Measurements from ENCODE around the gene DXO.
"Not testable (repeated sequence)": the region's sequence is repeated elsewhere in the genome, so short reads cannot be mapped to it uniquely, and the experiment has no call there.

DXO gene

GRCh38 chr6:32005538-32005880 lies 33.6 kb upstream of the DXO start:
- not testable (repeated sequence) for H3K36me3 ChIP-seq (ENCODE audit: control insufficient read depth in 1 of 2, insufficient read depth in 2 of 2, low read length in 2 of 2); H3K27me3 ChIP-seq (ENCODE audit: control insufficient read depth in 1 of 2, insufficient read depth in 2 of 2, low read length in 2 of 2); H3K4me3 ChIP-seq (ENCODE audit: low read depth in 1 of 2, low read length in 2 of 2); H3K9ac ChIP-seq (ENCODE audit: low read depth in 1 of 2, low read length in 2 of 2); H3K9me3 ChIP-seq (ENCODE audit: control insufficient read depth in 1 of 2, low read length in 2 of 2); H3K27ac ChIP-seq (ENCODE audit: low read depth, low read length); H3K4me1 ChIP-seq (ENCODE audit: control insufficient read depth in 1 of 2, insufficient read depth in 2 of 2, low read length in 2 of 2)

- H3K27me3 ChIP-seq (ENCODE audit: control insufficient read depth in 1 of 2, insufficient read depth in 2 of 2, low read length in 2 of 2); H3K9me3 ChIP-seq (ENCODE audit: control insufficient read depth in 1 of 2, low read length in 2 of 2); H3K9ac ChIP-seq (ENCODE audit: low read depth in 1 of 2, low read length in 2 of 2); H3K4me1 ChIP-seq (ENCODE audit: control insufficient read depth in 1 of 2, insufficient read depth in 2 of 2, low read length in 2 of 2); H3K4me3 ChIP-seq (ENCODE audit: low read depth in 1 of 2, low read length in 2 of 2); H3K36me3 ChIP-seq (ENCODE audit: control insufficient read depth in 1 of 2, insufficient read depth in 2 of 2, low read length in 2 of 2); H3K27ac ChIP-seq (ENCODE audit: low read depth, low read length): not testable (repeated sequence)
Observed at GRCh38 chr6:32004864-32005537, 33.1 kb upstream of the DXO start.

GRCh38 chr6:32004393-32004792 lies 32.5 kb upstream of the DXO start:
- not testable (repeated sequence) for H3K36me3 ChIP-seq (ENCODE audit: control insufficient read depth in 1 of 2, insufficient read depth in 2 of 2, low read length in 2 of 2); H3K9me3 ChIP-seq (ENCODE audit: control insufficient read depth in 1 of 2, low read length in 2 of 2); H3K4me1 ChIP-seq (ENCODE audit: control insufficient read depth in 1 of 2, insufficient read depth in 2 of 2, low read length in 2 of 2); H3K27ac ChIP-seq (ENCODE audit: low read depth, low read length); H3K9ac ChIP-seq (ENCODE audit: low read depth in 1 of 2, low read length in 2 of 2); H3K27me3 ChIP-seq (ENCODE audit: control insufficient read depth in 1 of 2, insufficient read depth in 2 of 2, low read length in 2 of 2); H3K4me3 ChIP-seq (ENCODE audit: low read depth in 1 of 2, low read length in 2 of 2)

- H3K9me3 ChIP-seq (ENCODE audit: control insufficient read depth in 1 of 2, low read length in 2 of 2); H3K36me3 ChIP-seq (ENCODE audit: control insufficient read depth in 1 of 2, insufficient read depth in 2 of 2, low read length in 2 of 2); H3K4me3 ChIP-seq (ENCODE audit: low read depth in 1 of 2, low read length in 2 of 2); H3K9ac ChIP-seq (ENCODE audit: low read depth in 1 of 2, low read length in 2 of 2); H3K27ac ChIP-seq (ENCODE audit: low read depth, low read length); H3K27me3 ChIP-seq (ENCODE audit: control insufficient read depth in 1 of 2, insufficient read depth in 2 of 2, low read length in 2 of 2); H3K4me1 ChIP-seq (ENCODE audit: control insufficient read depth in 1 of 2, insufficient read depth in 2 of 2, low read length in 2 of 2): not testable (repeated sequence)
Observed at GRCh38 chr6:32003301-32003700, 31.4 kb upstream of the DXO start.

GRCh38 chr6:32002546-32003268 lies 30.8 kb upstream of the DXO start:
- H3K27me3 ChIP-seq (ENCODE audit: control insufficient read depth in 1 of 2, insufficient read depth in 2 of 2, low read length in 2 of 2); H3K4me3 ChIP-seq (ENCODE audit: low read depth in 1 of 2, low read length in 2 of 2); H3K36me3 ChIP-seq (ENCODE audit: control insufficient read depth in 1 of 2, insufficient read depth in 2 of 2, low read length in 2 of 2); H3K4me1 ChIP-seq (ENCODE audit: control insufficient read depth in 1 of 2, insufficient read depth in 2 of 2, low read length in 2 of 2); H3K27ac ChIP-seq (ENCODE audit: low read depth, low read length); H3K9ac ChIP-seq (ENCODE audit: low read depth in 1 of 2, low read length in 2 of 2); H3K9me3 ChIP-seq (ENCODE audit: control insufficient read depth in 1 of 2, low read length in 2 of 2): not testable (repeated sequence)

GRCh38 chr6:31996385-31996784 lies 24.4 kb upstream of the DXO start:
- not testable (repeated sequence) for H3K4me3 ChIP-seq (ENCODE audit: low read depth in 1 of 2, low read length in 2 of 2); H3K27ac ChIP-seq (ENCODE audit: low read depth, low read length); H3K4me1 ChIP-seq (ENCODE audit: control insufficient read depth in 1 of 2, insufficient read depth in 2 of 2, low read length in 2 of 2); H3K36me3 ChIP-seq (ENCODE audit: control insufficient read depth in 1 of 2, insufficient read depth in 2 of 2, low read length in 2 of 2); H3K27me3 ChIP-seq (ENCODE audit: control insufficient read depth in 1 of 2, insufficient read depth in 2 of 2, low read length in 2 of 2); H3K9me3 ChIP-seq (ENCODE audit: control insufficient read depth in 1 of 2, low read length in 2 of 2); H3K9ac ChIP-seq (ENCODE audit: low read depth in 1 of 2, low read length in 2 of 2)

- not testable (repeated sequence) for H3K27me3 ChIP-seq (ENCODE audit: control insufficient read depth in 1 of 2, insufficient read depth in 2 of 2, low read length in 2 of 2); H3K9ac ChIP-seq (ENCODE audit: low read depth in 1 of 2, low read length in 2 of 2); H3K9me3 ChIP-seq (ENCODE audit: control insufficient read depth in 1 of 2, low read length in 2 of 2); H3K27ac ChIP-seq (ENCODE audit: low read depth, low read length); H3K36me3 ChIP-seq (ENCODE audit: control insufficient read depth in 1 of 2, insufficient read depth in 2 of 2, low read length in 2 of 2); H3K4me1 ChIP-seq (ENCODE audit: control insufficient read depth in 1 of 2, insufficient read depth in 2 of 2, low read length in 2 of 2); H3K4me3 ChIP-seq (ENCODE audit: low read depth in 1 of 2, low read length in 2 of 2)
Observed at GRCh38 chr6:31994421-31994820, 22.5 kb upstream of the DXO start.

GRCh38 chr6:31989363-31989762 lies 17.4 kb upstream of the DXO start:
- H3K9me3 ChIP-seq (ENCODE audit: control insufficient read depth in 1 of 2, low read length in 2 of 2); H3K4me3 ChIP-seq (ENCODE audit: low read depth in 1 of 2, low read length in 2 of 2); H3K27me3 ChIP-seq (ENCODE audit: control insufficient read depth in 1 of 2, insufficient read depth in 2 of 2, low read length in 2 of 2); H3K27ac ChIP-seq (ENCODE audit: low read depth, low read length); H3K36me3 ChIP-seq (ENCODE audit: control insufficient read depth in 1 of 2, insufficient read depth in 2 of 2, low read length in 2 of 2); H3K9ac ChIP-seq (ENCODE audit: low read depth in 1 of 2, low read length in 2 of 2); H3K4me1 ChIP-seq (ENCODE audit: control insufficient read depth in 1 of 2, insufficient read depth in 2 of 2, low read length in 2 of 2): not testable (repeated sequence)

- not testable (repeated sequence) for H3K27me3 ChIP-seq (ENCODE audit: control insufficient read depth in 1 of 2, insufficient read depth in 2 of 2, low read length in 2 of 2); H3K4me3 ChIP-seq (ENCODE audit: low read depth in 1 of 2, low read length in 2 of 2); H3K27ac ChIP-seq (ENCODE audit: low read depth, low read length); H3K9ac ChIP-seq (ENCODE audit: low read depth in 1 of 2, low read length in 2 of 2); H3K9me3 ChIP-seq (ENCODE audit: control insufficient read depth in 1 of 2, low read length in 2 of 2); H3K4me1 ChIP-seq (ENCODE audit: control insufficient read depth in 1 of 2, insufficient read depth in 2 of 2, low read length in 2 of 2)
- H3K36me3 ChIP-seq (ENCODE audit: control insufficient read depth in 1 of 2, insufficient read depth in 2 of 2, low read length in 2 of 2), result peaks cover 5 to 12% of the 10 kb centered on the region in 2 donors
Observed at GRCh38 chr6:31981744-31982143, 9.8 kb upstream of the DXO start, which contains the start of gene C4A. Gene C4A (plus strand): TSS chr6:31982057. CDS start chr6:31982108, 51 bp downstream.

- H3K4me3 ChIP-seq (ENCODE audit: low read depth in 1 of 2, low read length in 2 of 2); H3K9me3 ChIP-seq (ENCODE audit: control insufficient read depth in 1 of 2, low read length in 2 of 2); H3K27me3 ChIP-seq (ENCODE audit: control insufficient read depth in 1 of 2, insufficient read depth in 2 of 2, low read length in 2 of 2); H3K4me1 ChIP-seq (ENCODE audit: control insufficient read depth in 1 of 2, insufficient read depth in 2 of 2, low read length in 2 of 2); H3K9ac ChIP-seq (ENCODE audit: low read depth in 1 of 2, low read length in 2 of 2); H3K27ac ChIP-seq (ENCODE audit: low read depth, low read length): not testable (repeated sequence)
- peaks cover 5 to 12% of the 10 kb centered on the region in 2 donors for H3K36me3 ChIP-seq (ENCODE audit: control insufficient read depth in 1 of 2, insufficient read depth in 2 of 2, low read length in 2 of 2)
Observed at GRCh38 chr6:31980998-31981397, 9.1 kb upstream of the DXO start.
